Keratinocyte (primary cell): Measurements from ENCODE around the gene ZNF438.

Experiments
- EZH2 ChIP-seq: IDR thresholded peaks from one replicate; pipeline ENCODE4 v1.6.1; 2012; ENCODE audit warnings: inconsistent platforms, mild to moderate bottlenecking, low read length, moderate library complexity
- TF ChIP-seq, protein P1 (sequence below), 3 experiments: IDR thresholded peaks in 1 of 3; conservative IDR thresholded peaks in 1 of 3; optimal IDR thresholded peaks in 1 of 3; 2 replicates in 2 of 3; 3 replicates in 1 of 3; pipeline versions ENCODE3 to v1.5.1; 2011; ENCODE audit warnings: low read length in 3 of 3, mild to moderate bottlenecking in 3 of 3, moderate library complexity in 2 of 3, control low read depth in 1 of 3, inconsistent platforms in 1 of 3; ENCODE audit not compliant: insufficient read depth in 2 of 3; ENCODE audit errors: extremely low read depth in 1 of 3

DNA sequence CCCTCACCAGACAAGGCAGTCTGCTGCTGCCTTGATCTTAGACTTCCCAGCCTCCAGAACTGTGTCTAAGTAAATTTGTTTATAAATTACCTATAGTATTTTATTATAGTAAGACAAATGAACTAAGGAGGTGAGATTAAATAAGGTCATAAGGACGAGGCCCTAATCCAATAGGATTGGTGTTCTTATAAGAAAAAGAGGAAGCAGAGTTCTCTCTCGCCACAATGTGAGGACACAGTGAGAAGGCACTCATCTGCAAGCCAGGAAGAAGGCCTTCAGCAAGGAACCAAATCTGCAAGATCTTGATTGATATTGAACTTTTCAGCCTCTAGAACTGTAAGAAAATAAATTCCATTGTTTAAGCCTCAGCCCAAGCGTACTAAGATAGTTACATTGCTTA, 6.1 kb upstream of the ZNF438 start:
- no peak for TF ChIP-seq EZH2
- TF ChIP-seq, protein P1, sequence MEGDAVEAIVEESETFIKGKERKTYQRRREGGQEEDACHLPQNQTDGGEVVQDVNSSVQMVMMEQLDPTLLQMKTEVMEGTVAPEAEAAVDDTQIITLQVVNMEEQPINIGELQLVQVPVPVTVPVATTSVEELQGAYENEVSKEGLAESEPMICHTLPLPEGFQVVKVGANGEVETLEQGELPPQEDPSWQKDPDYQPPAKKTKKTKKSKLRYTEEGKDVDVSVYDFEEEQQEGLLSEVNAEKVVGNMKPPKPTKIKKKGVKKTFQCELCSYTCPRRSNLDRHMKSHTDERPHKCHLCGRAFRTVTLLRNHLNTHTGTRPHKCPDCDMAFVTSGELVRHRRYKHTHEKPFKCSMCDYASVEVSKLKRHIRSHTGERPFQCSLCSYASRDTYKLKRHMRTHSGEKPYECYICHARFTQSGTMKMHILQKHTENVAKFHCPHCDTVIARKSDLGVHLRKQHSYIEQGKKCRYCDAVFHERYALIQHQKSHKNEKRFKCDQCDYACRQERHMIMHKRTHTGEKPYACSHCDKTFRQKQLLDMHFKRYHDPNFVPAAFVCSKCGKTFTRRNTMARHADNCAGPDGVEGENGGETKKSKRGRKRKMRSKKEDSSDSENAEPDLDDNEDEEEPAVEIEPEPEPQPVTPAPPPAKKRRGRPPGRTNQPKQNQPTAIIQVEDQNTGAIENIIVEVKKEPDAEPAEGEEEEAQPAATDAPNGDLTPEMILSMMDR (optimal IDR thresholded peaks at IDR 0.05 in 1 of 3, IDR thresholded peaks at IDR 0.05 in 1 of 3, conservative IDR thresholded peaks at IDR 0.05 in 1 of 3; ENCODE audit: extremely low read depth in 1 of 3, insufficient read depth in 2 of 3, low read length in 3 of 3), result no peak
